GM18868 (cell line): ENCODE results near the gene RPP40.

ENCODE experiments used
- ATAC-seq: cut with Tn5 transposase; IDR thresholded peaks from one replicate; pipeline ENCODE4 v1.9.1; 2021; ENCODE audit warnings: mild to moderate bottlenecking, moderate library complexity; ENCODE audit not compliant: unreplicated experiment

The RPP40 gene

DNA sequence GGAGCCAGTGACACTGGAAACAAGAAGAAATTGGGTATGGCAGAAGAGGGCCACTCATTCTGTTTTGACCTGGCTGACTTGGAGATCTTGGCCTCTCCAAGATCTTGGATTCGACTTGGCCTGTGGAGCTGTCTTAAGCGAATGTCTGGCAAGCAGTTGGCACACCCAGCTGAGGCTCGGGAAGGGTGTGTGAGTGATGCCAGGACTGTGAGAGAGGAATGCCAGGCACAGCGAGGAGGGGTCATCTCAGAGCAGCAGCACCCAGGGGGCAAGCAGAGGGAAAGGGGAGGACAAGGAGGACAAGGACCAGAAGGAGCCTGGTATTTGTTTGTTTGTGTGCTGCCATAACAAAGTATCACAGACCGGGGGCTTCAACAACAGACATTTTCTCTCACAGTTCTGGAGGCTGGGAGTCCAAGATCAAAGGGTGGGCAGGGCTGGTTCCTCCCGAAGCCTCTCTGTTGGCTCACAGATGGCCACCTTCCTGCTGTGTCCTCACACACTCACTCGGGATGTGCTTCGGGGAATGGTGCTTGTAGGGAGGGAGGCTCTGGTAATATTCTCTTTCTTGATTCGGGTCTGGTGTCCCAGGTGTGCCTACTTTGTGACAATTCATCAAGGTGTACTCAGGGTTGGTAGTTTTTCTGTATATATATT lies 33.0 kb downstream of the RPP40 start:
- ATAC-seq = no peak

DNA sequence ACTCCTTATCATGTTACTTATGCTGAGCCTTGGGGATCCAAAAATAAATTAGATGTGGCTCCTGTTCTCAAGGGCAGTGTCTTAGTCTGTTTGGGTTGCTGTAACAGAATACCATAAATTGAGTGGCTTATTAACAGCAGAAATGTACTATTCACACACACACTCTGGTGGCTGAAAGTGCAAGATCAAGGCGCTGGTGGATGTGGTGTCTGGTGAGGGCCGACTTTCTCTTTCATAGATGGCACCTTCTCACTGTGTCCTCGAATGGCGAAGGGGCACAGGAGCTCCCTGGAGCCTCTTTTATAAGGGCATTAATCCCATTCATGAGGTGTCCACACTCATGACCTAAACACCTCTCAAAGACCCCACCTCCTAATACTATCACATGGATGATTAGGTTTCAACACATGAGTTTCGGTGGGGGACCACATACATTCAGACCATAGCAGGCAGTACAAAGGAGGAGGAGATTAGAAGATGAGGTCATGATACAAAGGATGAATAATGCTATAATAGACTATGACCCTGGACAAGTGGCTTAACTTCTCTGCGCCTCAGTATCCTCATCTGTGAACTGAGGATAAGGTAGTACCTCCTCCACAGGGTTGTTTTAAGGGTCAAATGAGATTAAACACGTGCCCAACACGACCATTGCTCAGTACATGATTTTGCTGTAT lies 34.1 kb downstream of the RPP40 start:
- no peak for ATAC-seq

DNA sequence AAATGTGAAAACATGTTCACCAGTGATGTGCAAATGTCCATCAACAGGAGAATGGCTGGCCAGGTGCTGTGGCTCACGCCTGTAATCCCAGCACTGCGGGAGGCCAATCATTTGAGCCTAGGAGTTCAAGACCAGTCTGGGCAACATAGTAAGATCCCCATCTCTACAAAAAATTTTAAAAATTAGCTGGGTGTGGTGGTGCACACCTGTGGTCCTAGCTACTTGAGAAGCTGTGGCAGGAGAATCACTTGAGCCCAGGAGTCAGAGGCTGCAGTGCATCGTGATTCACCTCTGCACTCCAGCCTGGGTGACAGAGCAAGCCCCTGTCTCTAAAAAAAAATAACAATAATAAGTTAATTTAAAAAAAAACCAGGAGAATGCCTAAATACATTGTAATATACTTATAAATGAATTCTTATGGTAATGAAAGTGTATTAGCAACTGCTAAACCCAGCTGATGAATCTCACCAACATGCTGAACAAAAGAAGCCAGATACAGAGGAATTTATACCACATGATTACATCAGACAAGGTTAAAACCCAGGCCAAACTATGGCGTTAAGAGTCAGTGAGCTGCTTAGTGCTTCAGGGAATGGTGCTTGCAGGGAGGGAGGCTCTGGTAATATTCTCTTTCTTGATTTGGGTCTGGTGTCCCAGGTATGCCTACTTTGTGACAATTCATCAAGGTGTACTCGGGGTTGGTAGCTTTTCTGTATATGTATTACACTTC lies 36.4 kb downstream of the RPP40 start:
- no peak for ATAC-seq

DNA sequence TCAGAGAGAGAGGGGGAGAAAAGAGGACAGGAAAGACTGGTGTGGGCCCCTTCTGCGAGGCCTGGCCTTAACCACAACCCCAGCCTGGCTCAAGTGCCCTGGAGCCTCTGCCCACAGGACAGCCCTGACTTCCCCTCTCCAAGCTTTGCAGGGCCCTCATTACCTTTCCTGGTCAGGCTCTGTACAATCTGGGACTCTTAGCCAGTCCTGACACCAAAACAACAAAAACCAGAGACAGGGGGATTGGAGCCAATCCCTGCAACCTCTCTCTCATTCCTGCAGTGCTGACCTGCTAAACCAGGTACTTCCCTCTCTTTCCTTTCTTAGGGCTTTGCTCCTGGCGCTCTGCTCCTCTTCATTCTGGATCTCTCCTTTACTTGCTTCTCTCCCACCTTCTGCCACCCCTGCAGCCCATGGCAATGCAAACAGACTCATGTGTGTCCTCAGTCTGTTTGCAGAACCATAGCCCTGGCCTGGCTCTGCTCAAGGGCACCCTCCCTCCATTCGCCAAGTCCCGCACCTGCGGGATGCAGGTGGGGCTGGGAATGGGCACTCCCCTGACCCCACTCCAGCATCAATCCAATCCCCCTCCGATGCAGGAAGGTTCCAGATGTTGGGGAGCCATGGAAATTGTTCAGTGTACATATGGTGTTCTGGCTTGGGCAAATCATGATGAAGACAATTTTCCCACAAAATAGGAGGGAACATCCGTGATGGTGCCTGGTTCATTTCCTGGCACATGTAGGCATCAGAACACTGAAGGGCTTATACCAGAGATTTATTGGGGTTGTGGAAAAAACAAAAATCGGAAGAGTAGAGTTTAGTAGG lies 38.1 kb downstream of the RPP40 start:
- no peak for ATAC-seq

DNA sequence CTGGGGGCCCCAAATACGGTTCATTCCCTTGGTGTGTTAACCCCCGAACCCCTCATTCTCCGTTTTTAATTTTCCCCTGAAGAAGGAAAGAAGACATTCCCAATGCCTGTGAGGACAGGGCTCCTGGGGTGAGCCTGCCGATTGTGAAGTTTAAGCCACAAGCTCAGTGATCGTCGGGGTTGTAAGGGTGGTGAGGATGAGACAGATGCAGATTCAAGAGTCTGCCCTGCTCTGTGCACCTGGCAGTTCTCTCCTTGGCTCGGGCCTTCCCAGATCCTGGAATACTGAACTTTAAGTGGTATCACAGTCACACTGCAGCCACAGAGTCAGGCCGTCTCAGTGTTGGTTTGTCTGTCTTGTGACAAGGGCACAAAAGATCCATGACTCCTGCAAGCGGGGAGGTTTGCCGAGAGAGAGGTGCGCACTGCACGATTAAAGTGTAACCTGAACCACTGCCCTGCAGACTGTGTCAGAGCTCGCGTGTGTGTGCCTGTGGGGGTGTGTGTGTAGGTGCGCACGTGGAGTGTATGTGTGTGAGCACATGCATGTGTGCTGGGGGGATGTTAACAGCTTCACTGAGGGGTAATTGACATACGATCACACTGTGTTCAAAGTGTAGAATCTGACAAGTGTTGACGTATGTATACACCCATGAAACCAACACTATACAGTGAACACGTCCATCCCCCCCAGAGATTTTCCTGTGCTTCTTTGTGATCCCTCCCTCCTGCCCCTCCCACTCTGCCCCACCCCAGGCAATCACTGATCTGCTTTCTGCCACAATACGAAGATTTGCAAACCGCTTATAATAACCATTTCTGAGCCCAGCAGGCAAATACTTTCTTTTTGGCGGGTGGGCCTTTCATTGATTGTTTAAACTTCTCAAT lies 38.9 kb downstream of the RPP40 start:
- no peak for ATAC-seq

DNA sequence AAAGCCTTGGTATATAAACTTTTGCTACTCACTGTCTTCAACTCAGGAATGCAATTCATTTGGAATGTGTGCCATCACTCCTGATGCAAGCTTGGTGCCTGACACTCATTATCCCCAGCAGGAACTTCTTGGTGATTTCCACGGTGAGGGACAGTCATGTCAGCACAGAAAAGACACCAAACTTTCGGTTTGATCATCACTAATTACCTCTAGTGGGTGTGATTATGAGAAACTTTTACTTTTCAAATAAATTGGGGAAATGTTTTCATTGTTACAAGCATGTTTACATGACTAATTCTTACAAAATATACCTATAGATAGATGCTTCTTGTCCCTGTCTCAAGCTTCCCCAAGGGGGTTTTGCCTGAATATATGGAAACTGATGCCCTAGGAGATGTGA lies 40.9 kb downstream of the RPP40 start:
- no peak for ATAC-seq

DNA sequence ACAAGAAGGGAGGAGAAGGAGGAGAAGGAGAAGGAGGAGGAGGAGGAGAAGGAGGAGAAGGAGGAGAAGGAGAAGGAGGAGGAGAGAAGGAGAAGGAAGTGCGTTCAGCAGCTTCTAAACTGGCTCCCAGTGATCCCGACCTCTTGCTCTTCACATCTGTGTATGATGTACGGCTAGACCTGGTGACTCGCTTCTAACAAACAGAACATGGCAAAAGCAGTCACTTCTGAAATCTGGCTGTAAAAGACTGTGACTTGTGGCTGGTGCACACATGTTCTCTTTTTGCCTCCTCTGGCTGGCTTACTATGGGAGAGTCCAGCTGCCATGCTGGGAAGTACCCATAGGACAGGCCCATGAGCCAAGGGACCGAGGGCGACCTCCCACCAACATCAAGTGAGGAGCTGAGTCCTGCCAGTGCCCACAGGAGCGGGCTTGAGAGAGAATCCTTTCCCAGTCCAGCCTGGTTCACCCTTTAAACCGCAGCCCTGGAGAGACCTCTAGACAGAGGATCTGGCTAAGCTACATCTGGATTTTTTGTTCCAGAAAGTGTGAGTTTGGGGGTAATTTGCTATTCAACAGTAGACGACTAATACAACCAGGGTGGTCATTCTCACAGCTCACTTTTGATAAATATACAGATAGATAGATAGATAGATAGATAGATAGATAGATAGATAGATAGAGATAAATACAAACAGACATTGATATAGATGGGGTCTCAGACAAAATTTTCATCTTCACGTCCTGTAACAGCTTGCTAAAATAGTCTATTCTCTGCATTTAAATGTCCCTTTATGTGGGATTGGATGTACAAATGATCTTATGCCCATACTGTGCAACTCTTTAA lies 42.3 kb downstream of the RPP40 start:
- no peak for ATAC-seq

DNA sequence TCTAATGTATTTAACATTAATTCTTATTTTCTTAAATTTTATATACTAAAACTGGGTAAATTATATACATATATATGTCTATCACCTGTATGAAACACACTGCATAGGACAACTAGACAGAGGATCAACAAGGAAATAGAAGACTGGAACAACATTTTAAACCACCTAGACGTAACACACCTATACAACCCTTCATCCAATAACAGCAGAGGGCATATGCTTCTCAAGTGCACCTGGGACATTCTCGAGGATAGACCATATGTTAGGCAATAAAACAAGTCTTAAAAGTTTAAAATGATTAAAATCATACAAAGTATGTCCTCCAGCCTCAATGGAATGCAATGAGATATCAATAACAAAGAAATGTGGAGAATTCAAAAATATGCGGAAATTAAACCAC lies 45.2 kb downstream of the RPP40 start:
- no peak for ATAC-seq

DNA sequence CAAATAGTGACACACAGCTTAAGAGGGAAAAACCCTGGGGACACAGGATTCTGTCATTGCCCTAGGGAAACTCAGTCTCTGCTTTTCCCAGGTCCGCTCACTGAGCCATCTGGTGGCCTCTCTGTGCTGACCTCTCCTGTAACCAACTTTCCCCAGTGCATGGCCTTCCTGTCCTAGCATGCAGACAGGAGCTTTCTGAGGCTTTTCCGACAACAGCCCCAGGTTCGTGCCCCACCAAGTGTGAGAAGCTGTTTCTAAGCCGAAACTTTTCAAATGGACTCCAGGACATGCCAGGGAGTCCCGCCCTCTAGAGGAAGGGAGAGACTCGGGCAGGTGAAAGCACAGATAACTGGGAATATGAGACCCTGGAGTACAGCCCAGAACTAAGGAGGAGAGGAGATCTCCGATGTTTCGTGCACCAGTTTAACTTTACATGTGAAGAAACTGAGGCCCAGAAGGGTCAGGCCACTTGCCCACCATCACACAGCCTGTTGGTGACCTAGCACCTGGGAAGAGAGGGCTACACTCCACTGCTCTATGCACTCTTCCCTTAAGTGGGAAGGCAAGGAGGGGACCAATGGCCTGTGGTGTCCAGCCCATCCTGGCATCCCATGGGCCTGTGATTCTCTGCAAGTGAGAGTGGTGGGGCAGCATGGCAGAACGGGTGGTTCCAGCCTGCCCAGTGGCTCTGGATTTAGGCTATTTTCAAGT lies 46.2 kb downstream of the RPP40 start:
- ATAC-seq = no peak

DNA sequence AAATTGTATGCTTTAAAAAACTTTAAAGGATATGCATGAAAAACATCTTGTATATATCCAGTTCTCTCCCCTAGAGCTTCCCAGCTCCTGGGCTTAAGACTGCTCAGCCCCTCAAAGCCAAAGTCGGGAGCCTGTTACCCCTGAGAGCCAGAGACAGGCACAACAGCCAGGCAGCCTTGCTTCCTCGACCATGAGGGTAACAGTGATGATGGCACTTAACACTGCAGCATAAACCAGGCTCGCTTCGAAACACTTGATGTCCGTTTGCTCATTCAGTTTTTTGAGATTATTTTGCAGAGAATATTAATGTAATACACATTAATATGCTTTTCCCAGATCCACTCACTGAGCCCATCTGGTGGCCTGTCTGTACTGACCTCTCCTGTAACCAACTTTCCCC lies 47.2 kb downstream of the RPP40 start:
- ATAC-seq = no peak

DNA sequence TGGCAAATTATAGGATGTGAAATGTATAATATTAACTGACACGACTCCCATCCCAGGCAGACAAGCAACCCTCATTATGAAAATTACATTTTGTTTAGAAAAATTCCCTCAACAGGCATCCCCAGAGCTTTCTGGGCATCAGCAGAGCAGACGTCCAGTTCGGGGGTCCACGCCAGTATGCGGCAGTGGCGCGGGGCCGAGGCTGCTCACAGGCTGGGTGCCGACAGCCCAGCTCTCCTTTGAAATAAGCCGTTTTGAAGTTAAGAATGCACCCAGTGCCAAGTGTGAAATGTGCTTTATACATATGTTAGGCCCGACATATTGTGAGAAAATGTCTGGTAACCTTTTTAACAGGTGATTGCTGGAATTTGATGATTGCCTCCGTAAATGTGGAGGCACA lies 50.4 kb downstream of the RPP40 start:
- ATAC-seq = no peak

DNA sequence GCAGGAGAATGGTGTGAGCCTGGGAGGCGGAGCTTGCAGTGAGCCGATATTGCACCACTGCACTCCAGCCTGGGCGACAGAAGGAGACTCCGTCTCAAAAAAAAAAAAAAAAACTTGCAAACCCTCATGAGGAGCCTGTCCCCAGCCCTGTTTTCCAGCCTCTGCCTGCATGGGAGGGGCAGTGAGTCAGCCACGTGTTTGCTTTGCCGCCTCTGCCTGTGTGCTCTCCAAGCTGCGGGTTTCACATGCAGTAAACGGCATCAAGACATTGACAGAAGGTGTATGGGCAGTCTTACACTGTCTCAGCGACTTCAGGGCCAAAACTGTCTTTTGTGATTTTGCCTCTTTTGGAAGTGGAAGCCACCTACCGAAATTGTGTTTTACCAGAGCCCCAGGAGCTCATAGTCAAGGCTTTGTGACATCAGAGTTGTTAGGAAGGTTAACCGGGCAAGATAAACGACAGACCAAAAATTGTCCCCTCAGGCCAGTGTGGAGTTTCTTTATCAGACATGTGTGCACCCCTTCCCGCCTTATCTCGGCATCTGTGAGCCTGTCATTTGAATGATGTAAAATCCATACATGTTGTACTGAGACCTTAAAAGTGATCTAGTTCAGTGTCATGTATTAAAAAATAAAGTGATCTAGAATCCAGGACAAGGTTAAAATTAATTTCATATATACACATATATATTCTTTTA lies 52.9 kb downstream of the RPP40 start:
- no peak for ATAC-seq

DNA sequence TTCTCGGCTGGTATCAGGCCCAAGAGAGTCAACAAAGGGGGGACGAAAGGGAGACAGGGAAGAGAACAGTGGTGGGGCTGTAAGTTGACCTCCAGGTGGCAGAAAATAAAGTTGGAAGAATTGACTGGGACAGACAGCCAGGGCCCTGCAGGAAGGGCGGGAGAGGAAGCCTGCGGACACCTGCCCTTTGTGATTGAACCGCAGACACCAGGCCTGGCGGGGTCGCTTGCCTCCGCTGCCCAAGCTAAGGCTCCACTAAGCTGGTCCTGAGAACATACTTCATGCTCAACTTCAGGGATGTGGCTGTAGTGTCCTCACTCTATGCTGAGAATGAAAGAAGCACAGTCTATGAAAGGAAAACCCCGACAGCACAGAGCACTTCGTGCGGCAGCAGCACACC lies 53.8 kb downstream of the RPP40 start:
- ATAC-seq = no peak

DNA sequence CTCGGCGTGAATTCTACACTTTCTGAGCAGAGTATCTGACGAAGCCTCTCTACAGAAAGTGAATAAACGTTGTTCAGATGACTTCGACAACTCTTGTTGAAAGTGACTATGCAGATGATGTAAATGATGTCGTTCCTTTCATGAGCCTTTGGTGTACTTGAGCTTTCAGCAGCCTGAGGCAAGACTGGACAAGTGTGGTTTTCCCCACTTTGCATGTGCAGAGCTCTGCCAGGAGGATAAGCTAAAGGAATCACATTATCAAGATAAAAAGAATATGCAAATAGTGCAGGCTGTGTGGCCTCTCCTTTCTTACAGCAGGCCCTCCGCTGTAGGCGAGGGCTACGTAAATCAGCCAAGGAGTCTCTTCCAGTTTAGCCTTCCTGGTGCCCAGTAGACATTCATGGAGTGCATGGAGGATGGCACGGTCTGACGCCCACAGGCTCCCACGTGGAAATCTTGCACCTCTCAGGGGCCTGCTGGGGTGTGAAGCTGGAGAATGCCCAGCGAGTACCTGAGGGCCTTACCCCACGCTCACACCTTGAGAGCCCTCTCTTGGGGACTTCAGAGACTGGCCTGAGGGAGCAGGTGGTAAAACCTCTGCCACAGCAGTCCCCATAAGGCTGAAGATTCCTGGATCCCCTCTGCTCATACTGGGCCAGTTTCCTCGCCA lies 54.9 kb downstream of the RPP40 start:
- no peak for ATAC-seq

DNA sequence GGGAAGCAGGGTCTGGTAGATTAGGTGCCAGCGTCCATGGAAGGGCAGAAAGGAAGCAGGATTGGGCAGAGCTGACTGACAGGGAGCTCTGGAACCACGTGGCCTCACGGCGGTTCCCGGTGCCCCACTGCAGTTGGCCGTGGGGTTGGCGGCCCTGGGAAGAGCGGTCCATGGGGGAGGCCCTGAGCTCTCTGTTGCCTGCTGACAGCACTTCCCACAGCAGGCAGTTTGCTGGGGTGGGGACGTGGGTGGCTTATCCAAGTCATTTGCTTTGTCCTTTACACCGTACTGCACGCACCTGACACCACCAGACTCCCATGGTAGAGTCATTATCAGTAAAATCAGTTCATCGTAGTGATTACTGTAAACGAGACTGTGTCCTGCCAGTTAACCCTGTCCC lies 56.1 kb downstream of the RPP40 start:
- no peak for ATAC-seq

DNA sequence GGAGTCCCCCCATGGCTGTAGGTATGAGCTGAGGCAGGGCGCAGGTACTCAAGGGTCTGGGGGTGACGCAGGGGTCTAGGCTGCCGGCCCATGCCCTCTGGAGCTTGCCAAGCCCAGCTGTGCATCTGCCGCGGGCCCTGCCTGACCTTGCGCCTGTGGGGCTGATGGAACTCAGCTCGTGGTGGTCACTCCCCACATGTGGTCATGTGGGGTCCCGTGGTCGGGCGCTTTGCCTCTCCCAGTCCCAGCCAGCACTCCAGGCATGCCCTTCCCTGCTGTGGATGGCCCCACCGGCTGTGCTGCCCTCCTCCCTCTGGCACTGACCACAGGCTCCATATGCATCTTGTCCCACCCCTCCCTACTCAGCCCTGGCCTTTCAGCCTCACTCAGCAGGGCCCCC lies 57.3 kb downstream of the RPP40 start:
- ATAC-seq = no peak
